ENCODE measurements around the gene PARS2.
A peak's percentile ranks its signal among the peaks of the same experiment; 100 is the strongest.

PARS2 gene

GRCh38 chr1:54736685-54737084, 27.6 kb downstream of the PARS2 start:
- DNase-seq (ENCODE audit: low read depth), result no peak

GRCh38 chr1:54728027-54728426, 36.3 kb downstream of the PARS2 start:
- no peak for DNase-seq (ENCODE audit: low read depth)

- DNase-seq (ENCODE audit: low read depth), result no peak
These were observed 39.6 kb downstream of the PARS2 start for GRCh38 chr1:54724771-54725170.

GRCh38 chr1:54723985-54724384, 40.3 kb downstream of the PARS2 start:
- DNase-seq (ENCODE audit: low read depth), result no peak

- no peak for DNase-seq (ENCODE audit: low read depth)
These were observed 42.6 kb downstream of the PARS2 start for GRCh38 chr1:54721719-54722118.

- peak; percentile 83 for DNase-seq (ENCODE audit: low read depth)
These were observed 47.9 kb downstream of the PARS2 start for GRCh38 chr1:54716299-54717047.

GRCh38 chr1:54715493-54716298, 48.6 kb downstream of the PARS2 start, which contains the start of gene TTC4:
Gene TTC4 (plus strand): TSS chr1:54715861. CDS start chr1:54715909, 48 bp downstream.
- DNase-seq (ENCODE audit: low read depth), result peak; percentile 81

GRCh38 chr1:54714881-54715492, 49.3 kb downstream of the PARS2 start:
- DNase-seq (ENCODE audit: low read depth), result no peak

GRCh38 chr1:54711536-54711935, 52.8 kb downstream of the PARS2 start:
- no peak for DNase-seq (ENCODE audit: low read depth)

- no peak for DNase-seq (ENCODE audit: low read depth)
These were observed 53.5 kb downstream of the PARS2 start for GRCh38 chr1:54710841-54711240.

- DNase-seq (ENCODE audit: low read depth), result no peak
These were observed 53.9 kb downstream of the PARS2 start for GRCh38 chr1:54710434-54710833.

GRCh38 chr1:54709547-54710292, 54.6 kb downstream of the PARS2 start:
- no peak for DNase-seq (ENCODE audit: low read depth)

GRCh38 chr1:54708385-54708784, 55.9 kb downstream of the PARS2 start:
- no peak for DNase-seq (ENCODE audit: low read depth)
